NT2/D1 (cell line): ENCODE results near the gene TRAPPC6A.

Experiments used
- DNase-seq: peaks from one replicate; pipeline ENCODE4 v3.0.0-alpha.2; 2011; ENCODE audit warnings: low read depth, low spot score
- H3K27me3 ChIP-seq: 2 replicates; pipeline ENCODE4 v1.6.0; 2011; ENCODE audit warnings: mild to moderate bottlenecking; ENCODE audit not compliant: insufficient read length, insufficient read depth
- H3K36me3 ChIP-seq: 2 replicates; pipeline ENCODE4 v1.6.1; 2011; ENCODE audit warnings: mild to moderate bottlenecking, low read length, mixed read lengths; ENCODE audit not compliant: insufficient read depth, insufficient read length
- H3K4me1 ChIP-seq: 2 replicates; pipeline ENCODE4 v1.5.1; 2011; ENCODE audit not compliant: insufficient read depth, insufficient read length
- H3K4me3 ChIP-seq: 2 replicates; pipeline ENCODE4 v1.5.1; 2011; ENCODE audit warnings: low read depth; ENCODE audit not compliant: insufficient read length
- H3K9ac ChIP-seq: 2 replicates; pipeline ENCODE4 v1.6.0; 2011; ENCODE audit warnings: low read depth; ENCODE audit not compliant: insufficient read length
- H3K9me3 ChIP-seq: 2 replicates; pipeline ENCODE4 v1.5.1; 2011; ENCODE audit warnings: mild to moderate bottlenecking, low read length; ENCODE audit not compliant: insufficient read depth
- SUZ12 ChIP-seq: IDR thresholded peaks from 2 replicates; pipeline ENCODE4 v1.6.1; 2011; ENCODE audit not compliant: insufficient read length, insufficient read depth; ENCODE audit errors: extremely low read depth
- YY1 ChIP-seq: IDR thresholded peaks from 2 replicates; pipeline ENCODE4 v1.6.1; 2011; ENCODE audit not compliant: insufficient read length, insufficient read depth
- ZNF274 ChIP-seq: IDR thresholded peaks from 2 replicates; pipeline ENCODE4 v1.6.1; 2011; ENCODE audit warnings: mild to moderate bottlenecking, low read depth, low read length

The TRAPPC6A gene

DNA sequence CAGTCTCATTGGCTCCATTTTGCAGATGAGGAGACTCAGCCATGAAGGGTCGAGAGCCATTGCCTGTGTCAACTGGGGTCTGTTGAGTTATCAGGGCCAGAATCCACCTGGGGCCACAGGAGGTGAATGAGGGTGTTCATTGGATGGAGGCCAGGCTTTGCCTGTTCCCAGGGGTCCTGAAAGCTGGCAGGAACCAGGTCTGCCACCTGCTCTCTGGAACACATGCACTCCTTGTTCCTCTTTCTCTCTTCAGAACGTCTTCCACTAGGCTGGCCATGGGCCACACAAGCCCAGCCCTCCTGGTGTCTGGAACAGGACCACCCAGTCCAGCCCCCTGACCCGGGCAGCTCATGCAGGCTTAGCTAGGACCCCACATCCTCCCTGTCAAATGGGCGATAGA lies 63.9 kb downstream of the TRAPPC6A start:
- TF ChIP-seq ZNF274 (no peak), YY1 (no peak), SUZ12 (no peak)
- DNase-seq, result no peak
- Histone ChIP-seq H3K9ac (no peak overlapping the region), H3K4me3 (no peak overlapping the region), H3K27me3 (no peaks in the 10 kb centered on the region), H3K9me3 (no peaks in the 10 kb centered on the region), H3K36me3 (peaks cover 9% of the 10 kb centered on the region), H3K4me1 (peaks cover 26% of the 10 kb centered on the region)

DNA sequence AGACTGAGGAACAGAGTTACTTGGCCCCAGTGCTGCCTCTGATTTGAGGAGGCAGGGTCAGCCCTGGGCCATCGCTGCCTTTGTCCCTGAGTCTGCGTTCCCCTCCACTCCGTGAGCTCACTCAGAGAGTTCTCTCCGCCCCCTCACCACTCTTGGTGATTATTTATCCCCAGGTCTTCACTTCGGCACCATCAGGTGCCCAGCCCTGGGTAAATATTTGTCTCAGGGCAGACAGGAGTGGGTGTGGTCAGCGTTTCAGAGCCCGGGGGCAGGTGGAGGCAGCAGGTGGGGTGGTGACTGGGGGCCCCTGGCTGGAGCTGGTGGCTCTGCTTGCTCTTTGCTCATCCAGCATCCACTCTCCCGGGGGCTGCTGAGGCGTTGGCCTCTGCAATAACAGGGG lies 64.4 kb downstream of the TRAPPC6A start:
- TF ChIP-seq SUZ12 (no peak), ZNF274 (no peak), YY1 (no peak)
- H3K36me3 ChIP-seq, result peaks cover 9% of the 10 kb centered on the region
- H3K9ac ChIP-seq, result no peak overlapping the region
- H3K27me3 ChIP-seq, result no peaks in the 10 kb centered on the region
- no peak overlapping the region for H3K4me3 ChIP-seq
- H3K9me3 ChIP-seq, result no peaks in the 10 kb centered on the region
- DNase-seq, result no peak
- H3K4me1 ChIP-seq, result peaks cover 26% of the 10 kb centered on the region
